SK-N-SH (cell line): ENCODE results near the gene SRGAP3. TPM values are rescaled to one million over a fixed set of nuclear protein-coding genes. Genes with fewer than 3 reads are reported as not detected.

Experiments used
- CTCF ChIA-PET: fragments of 300-600, 350-600 bp; formaldehyde crosslinking; extraction: SDS; loops from one replicate; lab custom pipeline; 2021; lab: Yijun Ruan, JAX
- POLR2A ChIA-PET: fragments of 350-600 bp; sonication (Branson Sonifier 250); formaldehyde crosslinking; extraction: SDS; loops from one replicate; lab custom pipeline; 2020; ENCODE audit warnings: antibody characterized with exemption, inconsistent platforms; lab: Yijun Ruan, JAX
- DNase-seq: peaks from one replicate; pipeline ENCODE4 v3.0.0; 2012
- H2AFZ ChIP-seq: fragments of 200-600 bp; sonication (generic); 2 replicates; pipeline ENCODE4 v1.8.1; 2016; ENCODE audit warnings: antibody characterized with exemption, mild to moderate bottlenecking, low read depth
- H3F3A ChIP-seq: fragments of 200-600 bp; sonication (generic); replicated peaks from 2 replicates; pipeline ENCODE3; 2016; ENCODE audit warnings: antibody characterized with exemption, mild to moderate bottlenecking; ENCODE audit not compliant: insufficient read depth
- H3K27ac ChIP-seq, 2 experiments: fragments of 200-500 bp in 1 of 2; fragments of 200-600 bp in 1 of 2; sonication (Bioruptor generic) in 1 of 2; sonication (generic), shearing (Covaris generic) in 1 of 2; 2 replicates each; pipeline versions ENCODE4 v1.5.1 to v1.6.1; 2014 to 2016; ENCODE audit warnings: low read depth in 2 of 2, inconsistent platforms in 1 of 2, low read length in 1 of 2, mild to moderate bottlenecking in 1 of 2, mixed read lengths in 1 of 2
- H3K27me3 ChIP-seq: fragments of 200-600 bp; sonication (generic), shearing (Covaris generic); 2 replicates; pipeline ENCODE4 v1.6.1; 2016; ENCODE audit warnings: mixed run types; ENCODE audit not compliant: insufficient read depth
- H3K36me3 ChIP-seq, 2 experiments: fragments of 200-500 bp in 1 of 2; fragments of 200-600 bp in 1 of 2; sonication (Bioruptor generic) in 1 of 2; sonication (generic) in 1 of 2; replicated peaks in 1 of 2; 2 replicates each; pipeline versions ENCODE3 to v1.5.1; 2014 to 2016; ENCODE audit warnings: low read length in 1 of 2, mild to moderate bottlenecking in 1 of 2; ENCODE audit not compliant: insufficient read depth in 2 of 2, control insufficient read depth in 1 of 2
- H3K4me1 ChIP-seq, 2 experiments: fragments of 200-500 bp in 1 of 2; fragments of 200-600 bp in 1 of 2; sonication (Bioruptor generic) in 1 of 2; sonication (generic), shearing (Covaris generic) in 1 of 2; 2 replicates each; pipeline versions ENCODE4 v1.5.1 to v1.6.1; 2014 to 2016; ENCODE audit warnings: low read depth in 1 of 2, low read length in 1 of 2, mixed run types in 1 of 2; ENCODE audit not compliant: insufficient read depth in 2 of 2, control insufficient read depth in 1 of 2
- H3K4me2 ChIP-seq: fragments of 200-600 bp; sonication (generic), shearing (Covaris generic); 2 replicates; pipeline ENCODE4 v1.6.1; 2017; ENCODE audit warnings: mixed run types
- H3K4me3 ChIP-seq, 2 experiments: fragments of 200-500 bp in 1 of 2; fragments of 200-600 bp in 1 of 2; sonication (Bioruptor generic) in 1 of 2; sonication (generic), shearing (Covaris generic) in 1 of 2; 2 replicates each; pipeline versions ENCODE4 v1.5.1 to v1.8.1; 2014 to 2016; ENCODE audit warnings: low read depth in 2 of 2, inconsistent platforms in 1 of 2, low read length in 1 of 2, mild to moderate bottlenecking in 1 of 2, mixed read lengths in 1 of 2, moderate library complexity in 1 of 2
- H3K79me2 ChIP-seq: fragments of 200-600 bp; sonication (generic); 2 replicates; pipeline ENCODE4 v1.8.1; 2017; ENCODE audit warnings: mild to moderate bottlenecking; ENCODE audit not compliant: insufficient read depth
- H3K9ac ChIP-seq: fragments of 200-600 bp; sonication (generic); 2 replicates; pipeline ENCODE4 v1.6.1; 2017; ENCODE audit warnings: mixed run types
- H3K9me2 ChIP-seq: fragments of 200-600 bp; sonication (generic); 2 replicates; pipeline ENCODE4 v1.6.1; 2017; ENCODE audit warnings: mixed run types
- H3K9me3 ChIP-seq: fragments of 200-600 bp; sonication (generic); 2 replicates; pipeline ENCODE4 v1.6.1; 2017; ENCODE audit warnings: mixed run types, mild to moderate bottlenecking, moderate library complexity
- H4K20me1 ChIP-seq: fragments of 200-600 bp; sonication (generic); 2 replicates; pipeline ENCODE4 v1.6.1; 2017; ENCODE audit warnings: mild to moderate bottlenecking, mixed run types; ENCODE audit not compliant: insufficient read depth
- ELF1 ChIP-seq: IDR thresholded peaks from 2 replicates; pipeline ENCODE4 v1.4.0; 2012
- EP300 ChIP-seq, 2 experiments: IDR thresholded peaks; 2 replicates each; pipeline versions ENCODE4 v1.4.0 to v1.6.1; 2012; ENCODE audit warnings: borderline replicate concordance in 1 of 2, low read depth in 1 of 2, low read length in 1 of 2
- FOSL2 ChIP-seq: IDR thresholded peaks from 2 replicates; pipeline ENCODE4 v1.4.0; 2012; ENCODE audit warnings: low read depth, mild to moderate bottlenecking, moderate library complexity, borderline replicate concordance
- FOXJ3 ChIP-seq: sonication (generic); formaldehyde crosslinking; IDR thresholded peaks from 2 replicates; pipeline ENCODE4 v1.5.1; 2020; ENCODE audit warnings: mild to moderate bottlenecking, missing genetic modification reagents
- FOXM1 ChIP-seq: IDR thresholded peaks from 2 replicates; pipeline ENCODE4 v1.4.0; 2012; ENCODE audit warnings: low read depth, mild to moderate bottlenecking
- IRF3 ChIP-seq: fragments of 150-350 bp; IDR thresholded peaks from 2 replicates; pipeline ENCODE4 v1.6.1; 2016; ENCODE audit warnings: mild to moderate bottlenecking, low read depth, low read length
- JUND ChIP-seq: IDR thresholded peaks from 2 replicates; pipeline ENCODE4 v1.4.0; 2012
- MAX ChIP-seq: IDR thresholded peaks from 2 replicates; pipeline ENCODE4 v1.4.0; 2012; ENCODE audit warnings: low read depth
- MEF2A ChIP-seq: IDR thresholded peaks from 2 replicates; pipeline ENCODE4 v1.4.0; 2012; ENCODE audit warnings: low read depth, borderline replicate concordance
- NFIC ChIP-seq: IDR thresholded peaks from 2 replicates; pipeline ENCODE4 v1.4.0; 2012; ENCODE audit warnings: borderline replicate concordance
- NRF1 ChIP-seq: IDR thresholded peaks from 2 replicates; pipeline ENCODE4 v1.6.1; 2012; ENCODE audit warnings: low read depth, mild to moderate bottlenecking, low read length
- PBX3 ChIP-seq: IDR thresholded peaks from 2 replicates; pipeline ENCODE4; 2012
- POLR2AphosphoS5 ChIP-seq: IDR thresholded peaks from 2 replicates; pipeline ENCODE4 v1.6.1; 2012; ENCODE audit warnings: low read depth, low read length
- RCOR1 ChIP-seq: fragments of 150-350 bp; IDR thresholded peaks from 2 replicates; pipeline ENCODE4 v1.6.1; 2017; ENCODE audit warnings: antibody characterized with exemption, low read length
- REST ChIP-seq: IDR thresholded peaks from 2 replicates; pipeline ENCODE4 v1.6.1; 2012; ENCODE audit warnings: mild to moderate bottlenecking, low read depth, low read length, moderate library complexity
- SIN3A ChIP-seq: IDR thresholded peaks from 2 replicates; pipeline ENCODE4 v1.6.1; 2012; ENCODE audit warnings: low read depth, mild to moderate bottlenecking, low read length, moderate library complexity, borderline replicate concordance
- TAF1 ChIP-seq: IDR thresholded peaks from 2 replicates; pipeline ENCODE4 v1.6.1; 2012; ENCODE audit warnings: low read depth, mild to moderate bottlenecking, low read length, moderate library complexity, borderline replicate concordance
- TCF12 ChIP-seq: IDR thresholded peaks from 2 replicates; pipeline ENCODE4 v1.4.0; 2012
- TEAD4 ChIP-seq: IDR thresholded peaks from 2 replicates; pipeline ENCODE4 v1.4.0; 2012; ENCODE audit warnings: mild to moderate bottlenecking, borderline replicate concordance; ENCODE audit not compliant: insufficient read depth
- USF2 ChIP-seq: fragments of 150-350 bp; IDR thresholded peaks from 2 replicates; pipeline ENCODE4 v1.6.1; 2017; ENCODE audit warnings: antibody characterized with exemption, low read length, low read depth, borderline replicate concordance
- YY1 ChIP-seq: IDR thresholded peaks from 2 replicates; pipeline ENCODE4 v1.4.0; 2012; ENCODE audit warnings: low read depth, mild to moderate bottlenecking
- WGBS: methylation state at CpG from one replicate; pipeline ENCODE4 v1.1.6; 2017; ENCODE audit warnings: low lambda C conversion rate; 5-methylcytosine and 5-hydroxymethylcytosine counted together
- polyA plus RNA-seq, 3 experiments: library from polyadenylated mRNA; depleted of rRNA; stranded (reverse); fragments of >200 nt; gene quantifications; 2 replicates each; pipeline ENCODE4 v1.2.3, GENCODE V29; 2012

The SRGAP3 gene
- polyA plus RNA-seq, 1 of the 3 experiments (the other 2 are of a cell fraction): 2.8 TPM

GRCh38 chr3:9157651-9158362, 91.6 kb downstream of the SRGAP3 start (continued):
- TF ChIP-seq FOXJ3 (CRISPR knock-in tag): no peak
- TF ChIP-seq TCF12: no peak
- no peak for TF ChIP-seq FOXM1
- TF ChIP-seq NRF1: no peak
- TF ChIP-seq FOSL2: no peak
- no peak for TF ChIP-seq NFIC
- no peak for TF ChIP-seq PBX3
- no peak for TF ChIP-seq YY1
- no peak for TF ChIP-seq EP300 (IDR thresholded peaks at IDR 0.05; ENCODE audit: borderline replicate concordance in 1 of 2, low read depth in 1 of 2, low read length in 1 of 2)

- H3K27ac ChIP-seq: no peak overlapping the region
- no peak overlapping the region for H3K4me2 ChIP-seq
- no peak overlapping the region for H3K4me3 ChIP-seq
- H3K9me3 ChIP-seq: no peaks in the 10 kb centered on the region
- POLR2A ChIA-PET: no interaction called here
- H3K79me2 ChIP-seq: no peaks in the 10 kb centered on the region
- no peaks in the 10 kb centered on the region for H4K20me1 ChIP-seq
- peaks cover 0 to 4% of the 10 kb centered on the region in 2 experiments; a peak in 1 of 4 replicates for H3K4me1 ChIP-seq
- H3K9ac ChIP-seq: no peak overlapping the region
- TF ChIP-seq JUND: no peak
- no peak for TF ChIP-seq RCOR1
- TF ChIP-seq NRF1: no peak
- no peak for TF ChIP-seq IRF3
- TF ChIP-seq USF2: no peak
- TF ChIP-seq TAF1: no peak
- no peak for TF ChIP-seq TEAD4
- no peak for TF ChIP-seq MAX
- TF ChIP-seq REST: no peak
- no peak for TF ChIP-seq SIN3A
- no peak for TF ChIP-seq MEF2A
- no peak for TF ChIP-seq POLR2AphosphoS5
- TF ChIP-seq ELF1: no peak
- no peaks in the 10 kb centered on the region for H3F3A ChIP-seq
- 33% methylated on average over 1 of the region's 1 CpG for WGBS
- no peaks in the 10 kb centered on the region for H3K9me2 ChIP-seq
- no peak for DNase-seq
- CTCF ChIA-PET: interaction anchor here (1.2 kb wide), 1 partner anchor 15 kb away, joined by 4 read pairs; no protein-coding TSS in a partner anchor
- H3K36me3 ChIP-seq: no peaks in the 10 kb centered on the region
- H2AFZ ChIP-seq: no peak overlapping the region
- H3K27me3 ChIP-seq: no peaks in the 10 kb centered on the region
Observed at GRCh38 chr3:9156604-9157003, 92.8 kb downstream of the SRGAP3 start.
